Measurements from ENCODE around the gene ASB10. TPM values are rescaled to one million over a fixed set of nuclear protein-coding genes. Genes with fewer than 3 reads are reported as not detected.

Gene ASB10
- total and polyA plus RNA-seq, 2 of the 4 experiments (the other 2 are of a cell fraction): not detected

DNA sequence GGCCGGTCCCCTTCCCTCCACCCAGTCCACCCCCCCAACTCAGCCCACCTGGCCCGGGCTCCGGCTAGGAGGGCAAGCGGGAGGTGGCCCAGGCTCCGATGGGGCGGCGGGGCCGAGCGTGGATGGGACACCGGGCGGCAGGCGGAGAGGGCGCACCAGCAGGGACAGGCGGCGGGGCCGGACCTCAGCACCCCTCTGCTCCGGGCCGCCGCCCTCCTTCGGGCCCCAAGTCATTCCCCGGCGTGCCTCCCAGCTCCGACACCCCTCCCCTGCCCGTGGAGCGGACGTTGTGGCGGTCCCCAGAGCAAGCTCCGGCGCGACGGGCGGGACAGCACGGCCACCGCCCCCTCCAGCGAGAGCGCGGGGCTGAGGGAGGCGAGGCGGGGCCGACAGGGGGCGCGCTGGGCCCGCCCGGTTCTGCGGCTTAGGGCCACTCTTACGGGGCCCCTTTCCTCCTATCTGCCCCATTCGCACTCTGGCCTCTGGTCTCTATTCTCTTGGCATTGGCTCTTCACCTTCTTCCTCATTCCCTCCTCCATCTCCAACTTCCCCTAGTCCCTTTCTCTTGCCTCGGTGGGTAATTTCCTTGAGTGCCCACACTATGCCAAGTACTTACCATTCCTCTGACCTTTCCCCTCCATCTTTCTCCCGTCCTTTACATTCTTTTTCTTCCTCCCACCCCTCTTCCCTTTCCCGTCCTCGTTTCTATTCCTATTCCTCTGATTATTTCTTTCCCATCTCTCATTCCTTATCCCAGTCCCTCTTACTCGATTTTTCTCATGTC lies 18.9 kb downstream of the ASB10 start:
- peaks cover 1% of the 10 kb centered on the region; the same call in 1 of the 2 replicates for H3K4me1 ChIP-seq (ENCODE audit: control insufficient read depth, insufficient read depth, low read length)
- POLR2A ChIA-PET (ENCODE audit: unreplicated experiment): no interaction called here
- no peak overlapping the region for H2BK20ac ChIP-seq (ENCODE audit: low read depth, low read length)
- no peak overlapping the region for H2BK120ac ChIP-seq (ENCODE audit: low read depth, low read length)
- no peak overlapping the region for H3K4me3 ChIP-seq (ENCODE audit: insufficient read depth, low read depth, low read length)
- H3K9me1 ChIP-seq (ENCODE audit: insufficient read depth, low read length): no peaks in the 10 kb centered on the region
- ATAC-seq (ENCODE audit: low read depth) (peak; percentile 30; the same call in 1 of the 2 replicates), DNase-seq (no peak)
- H4K91ac ChIP-seq (ENCODE audit: insufficient read depth, low read depth, low read length): no peak overlapping the region
- H3K18ac ChIP-seq (ENCODE audit: low read depth, low read length): no peak overlapping the region
- H2BK15ac ChIP-seq (ENCODE audit: low read depth, low read length): no peak overlapping the region
- no TSS peak for BruUV-seq (replicated peaks)
- intact Hi-C loops (cut with micrococcal nuclease): no loop called here
- no peak overlapping the region for H2AK5ac ChIP-seq (ENCODE audit: low read depth, low read length)
- no peaks in the 10 kb centered on the region for H3K79me1 ChIP-seq (ENCODE audit: low read depth in 1 of 2, low read length in 2 of 2)
- H2AK9ac ChIP-seq (replicated peaks; ENCODE audit: low read depth, low read length, poor library complexity): no peak overlapping the region
- H3K36me3 ChIP-seq (ENCODE audit: control insufficient read depth, insufficient read depth, low read length): no peaks in the 10 kb centered on the region
- dilution Hi-C loops (cut with HindIII; ENCODE audit: low sequenced_read_pairs, unreplicated experiment): no loop called here
- H3K4ac ChIP-seq (ENCODE audit: low read depth, low read length): no peak overlapping the region
- H3K9ac ChIP-seq (ENCODE audit: low read depth, low read length): no peak overlapping the region
- no peak overlapping the region for H2AFZ ChIP-seq (replicated peaks; ENCODE audit: low read length, poor library complexity)
- H3K23ac ChIP-seq (ENCODE audit: low read depth, low read length): no peak overlapping the region
- H4K20me1 ChIP-seq (ENCODE audit: insufficient read depth, low read length): no peaks in the 10 kb centered on the region; the same call in 1 of the 2 replicates
- WGBS, 2 experiments (ENCODE audit: extremely low coverage in 2 of 2, insufficient read length in 1 of 2): 4 to 100% methylated on average over 1 to 36 of the region's 52 CpGs
- H3K56ac ChIP-seq (ENCODE audit: extremely low read depth, insufficient read depth, low read length): no peak overlapping the region
- H3K27ac ChIP-seq (ENCODE audit: insufficient read depth, low read length): no peak overlapping the region
- H3K14ac ChIP-seq (replicated peaks; ENCODE audit: low read depth, low read length): no peak overlapping the region
- no peak overlapping the region for H2BK5ac ChIP-seq (ENCODE audit: low read depth, low read length, poor library complexity, severe bottlenecking)
- peaks cover 3% of the 10 kb centered on the region; the same call in 1 of the 2 replicates for H3K9me3 ChIP-seq (ENCODE audit: control insufficient read depth, insufficient read depth, low read length)
- CTCF ChIA-PET: no interaction called here
- no peak overlapping the region for H4K8ac ChIP-seq (ENCODE audit: low read depth in 2 of 2, low read length in 2 of 2)
- peaks cover 59% of the 10 kb centered on the region for H3K27me3 ChIP-seq (ENCODE audit: control insufficient read depth, insufficient read depth, low read length)
- in situ Hi-C loops (cut with MboI; ENCODE audit: low sequenced_read_pairs): no loop called here
- H3K4me2 ChIP-seq (ENCODE audit: low read depth, low read length): no peak overlapping the region
- TF ChIP-seq CTCF (conservative IDR thresholded peaks at IDR 0.05; ENCODE audit: low read depth, low read length) (peak; percentile 43), RCOR1 (IDR thresholded peaks at IDR 0.05; ENCODE audit: insufficient replicate concordance, low read length) (no peak), CEBPB (IDR thresholded peaks at IDR 0.05; ENCODE audit: low read depth, low read length) (no peak), MAFK (IDR thresholded peaks at IDR 0.05; ENCODE audit: low read depth, low read length) (no peak), CHD1 (IDR thresholded peaks at IDR 0.05; ENCODE audit: low read depth, low read length) (no peak)
- H4K5ac ChIP-seq (ENCODE audit: low read depth, low read length): no peak overlapping the region

Measured in IMR-90 (cell line).